Activated CD4-positive, alpha-beta T cell treated with anti-CD3 and anti-CD28 coated beads for 1 hour (primary cell): ENCODE measurements around the gene IFNA14.
"Not testable (repeated sequence)": the region's sequence is repeated elsewhere in the genome, so short reads cannot be mapped to it uniquely, and the experiment has no call there.

Experiments
- DNase-seq: peaks from one replicate; pipeline ENCODE4 v3.0.0-alpha.2; 2020

Gene IFNA14

DNA sequence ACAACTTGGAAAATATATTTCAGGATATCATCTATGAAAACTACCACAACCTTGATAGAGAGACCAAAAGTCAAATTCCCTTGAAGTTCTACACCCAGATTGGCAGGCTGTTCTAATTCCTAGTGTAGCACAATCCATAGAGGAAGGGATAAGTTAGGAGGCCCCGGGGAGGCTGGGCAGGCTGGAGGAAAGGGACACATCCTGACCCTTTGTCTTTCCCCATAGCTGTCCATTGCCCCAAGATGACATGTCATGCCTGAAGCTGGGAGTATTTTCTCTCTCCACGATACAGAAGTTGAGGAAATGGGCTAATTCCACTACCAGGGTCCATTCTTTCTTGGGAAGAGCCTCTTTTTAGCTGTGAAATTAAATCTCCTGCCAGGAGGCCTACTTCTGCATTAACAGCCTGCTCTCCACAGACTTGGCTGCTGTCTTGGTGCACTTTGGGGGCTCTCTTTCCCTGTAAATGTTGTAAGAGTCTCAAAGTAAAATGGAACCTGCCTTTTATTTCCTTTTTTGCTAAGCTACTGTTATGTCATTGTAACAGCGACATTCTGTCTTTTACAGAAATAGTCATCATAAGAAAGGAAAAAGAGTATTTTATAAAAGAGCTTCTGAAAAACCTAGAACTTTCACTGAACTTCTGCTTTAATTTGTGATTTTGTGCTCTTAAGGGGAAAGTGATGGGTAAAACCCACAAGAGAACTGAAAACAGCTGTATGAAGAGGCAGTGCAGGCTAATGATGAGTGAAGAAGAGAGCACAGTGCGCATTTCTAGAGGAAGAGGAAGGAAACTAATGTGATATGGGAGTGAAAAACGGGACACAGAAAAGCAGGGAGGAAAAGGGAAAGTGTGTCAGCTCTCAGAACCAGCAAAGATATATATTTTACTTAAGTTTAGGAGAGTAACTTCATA lies 26.1 kb downstream of the IFNA14 start:
- DNase-seq, result not testable (repeated sequence)

- not testable (repeated sequence) for DNase-seq
Observed at GRCh38 chr9:21212160-21212559, 27.6 kb downstream of the IFNA14 start.

DNA sequence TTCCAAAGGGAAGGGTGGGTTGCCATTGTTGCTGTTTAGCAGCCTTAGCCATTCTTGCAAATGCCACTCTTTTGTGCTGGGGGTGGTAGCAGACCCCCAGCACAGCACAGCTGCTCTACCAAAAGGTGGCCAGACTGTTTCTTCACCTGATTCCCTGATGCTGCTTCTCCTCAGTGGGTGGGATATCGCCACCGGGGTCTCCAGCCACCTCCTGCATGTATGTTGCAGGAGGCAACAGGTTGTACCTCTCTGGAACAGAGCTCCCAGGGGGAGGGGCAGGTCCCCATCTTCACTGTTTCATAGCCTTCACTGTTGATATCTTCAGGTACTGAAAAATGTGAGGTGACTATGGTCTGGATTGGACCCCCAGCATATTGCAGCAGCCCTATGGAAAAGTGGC lies 29.0 kb downstream of the IFNA14 start:
- not testable (repeated sequence) for DNase-seq

DNA sequence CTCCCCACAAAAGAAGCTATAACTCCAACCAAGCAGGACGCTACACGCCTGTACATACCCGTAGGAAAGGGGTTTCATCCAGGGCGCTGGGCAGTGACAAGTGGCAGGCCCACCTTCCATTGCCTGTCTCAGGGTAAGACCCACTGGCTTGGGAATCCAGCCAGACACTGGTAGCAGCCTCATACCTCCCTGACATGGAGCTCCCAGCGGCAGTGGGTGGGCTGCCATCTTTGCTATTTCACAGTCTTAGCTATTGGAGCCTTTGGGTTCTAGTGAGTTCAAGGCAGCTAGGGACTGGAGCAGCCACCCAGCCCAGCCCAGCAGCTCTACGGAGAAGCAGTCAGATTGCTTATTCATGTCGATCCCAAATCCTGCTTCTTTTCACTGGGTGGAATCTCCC lies 29.5 kb downstream of the IFNA14 start:
- no peak for DNase-seq

DNA sequence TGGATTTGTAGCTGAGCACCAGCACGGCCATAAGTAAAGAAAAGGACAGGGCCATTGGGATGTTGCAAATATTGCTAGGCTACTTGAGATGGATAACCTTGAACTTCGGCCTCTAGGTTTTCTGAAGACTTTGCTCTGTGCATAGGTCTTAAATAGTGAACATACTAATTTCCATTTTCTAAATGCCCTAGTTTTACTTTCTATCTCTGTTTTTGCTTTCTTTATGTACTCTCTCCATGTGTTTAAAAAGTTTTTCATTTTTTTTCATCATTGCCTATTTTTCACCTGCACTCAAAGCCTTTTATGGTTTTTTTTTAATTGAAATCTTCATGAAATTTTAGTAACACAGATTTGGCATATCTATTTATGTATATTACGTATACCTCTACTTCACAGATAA lies 32.8 kb downstream of the IFNA14 start, which contains the start of gene IFNA10:
TSS of gene IFNA10 (minus strand) at position 101 of the 400 bp plus-strand sequence. CDS start at position 55, 46 bp downstream.
- not testable (repeated sequence) for DNase-seq

DNA sequence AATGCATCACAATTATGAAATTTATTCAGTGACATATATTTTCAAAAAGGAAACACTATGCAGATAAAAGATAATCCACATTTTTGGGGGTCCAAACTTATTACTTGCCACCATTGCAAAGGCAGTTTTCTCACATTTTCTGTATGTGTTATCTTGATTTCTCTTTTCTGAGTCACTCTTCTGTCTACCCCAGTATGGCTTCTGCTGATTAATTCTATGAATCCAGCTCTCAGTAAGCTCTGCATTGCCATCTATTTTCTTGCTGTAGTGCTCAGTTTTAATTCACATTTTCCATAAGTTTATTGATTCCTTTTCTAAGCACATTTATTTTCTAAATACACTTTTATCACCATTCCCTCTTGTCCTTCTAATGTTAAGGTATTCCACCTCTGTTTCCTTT lies 34.6 kb downstream of the IFNA14 start:
- no peak for DNase-seq

- not testable (repeated sequence) for DNase-seq
Observed at GRCh38 chr9:21202105-21202504, 37.7 kb downstream of the IFNA14 start, which contains the start of gene IFNA7. TSS of gene IFNA7 (minus strand) at chr9:21202205. CDS start at chr9:21202165, 40 bp downstream.

DNA sequence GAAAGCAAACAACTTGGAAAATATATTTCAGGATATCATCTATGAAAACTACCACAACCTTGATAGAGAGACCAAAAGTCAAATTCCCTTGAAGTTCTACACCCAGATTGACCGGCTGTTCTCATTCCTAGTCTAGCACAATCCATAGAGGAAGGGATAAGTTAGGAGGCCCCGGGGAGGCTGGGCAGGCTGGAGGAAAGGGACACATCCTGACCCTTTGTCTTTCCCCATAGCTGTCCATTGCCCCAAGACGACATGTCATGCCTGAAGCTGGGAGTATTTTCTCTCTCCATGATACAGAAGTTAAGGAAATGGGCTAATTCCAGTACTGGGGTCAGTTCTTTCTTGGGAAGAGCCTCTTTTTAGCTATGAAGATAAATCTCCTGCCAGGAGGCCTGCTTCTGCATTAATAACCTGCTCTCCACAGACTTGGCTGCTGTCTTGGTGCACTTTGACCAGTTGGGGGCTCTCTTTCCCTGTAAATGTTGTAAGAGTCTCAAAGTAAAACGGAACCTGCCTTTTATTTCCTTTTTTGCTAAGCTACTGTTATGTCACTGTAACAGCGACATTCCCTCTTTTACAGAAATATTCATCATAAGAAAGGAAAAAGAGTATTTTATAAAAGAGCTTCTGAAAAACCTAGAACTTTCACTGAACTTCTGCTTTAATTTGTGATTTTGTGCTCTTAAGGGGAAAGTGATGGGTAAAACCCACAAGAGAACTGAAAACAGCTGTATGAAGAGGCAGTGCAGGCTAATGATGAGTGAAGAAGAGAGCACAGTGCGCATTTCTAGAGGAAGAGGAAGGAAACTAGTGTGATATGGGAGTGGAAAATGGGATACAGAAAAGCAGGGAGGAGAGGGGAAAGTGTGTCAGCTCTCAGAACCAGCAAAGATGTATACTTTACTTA lies 44.7 kb downstream of the IFNA14 start:
- not testable (repeated sequence) for DNase-seq
